PFSK-1 (cell line): Measurements from ENCODE around the gene CAMSAP3.

Source experiments
- FOXP2 ChIP-seq: optimal IDR thresholded peaks from 2 replicates; pipeline ENCODE3; 2011; ENCODE audit warnings: borderline replicate concordance, control low read depth, inconsistent platforms; ENCODE audit not compliant: insufficient read depth; ENCODE audit errors: extremely low read length, extremely low read depth
- POLR2AphosphoS5 ChIP-seq: IDR thresholded peaks from 2 replicates; pipeline ENCODE4 v1.6.1; 2012; ENCODE audit warnings: low read depth, mild to moderate bottlenecking, control low read depth, low read length, moderate library complexity
- SIN3A ChIP-seq: IDR thresholded peaks from 2 replicates; pipeline ENCODE4 v1.6.1; 2012; ENCODE audit warnings: mild to moderate bottlenecking, low read length, moderate library complexity, borderline replicate concordance; ENCODE audit not compliant: insufficient read depth
- TAF1 ChIP-seq: IDR thresholded peaks from 2 replicates; pipeline ENCODE4 v1.6.1; 2012; ENCODE audit warnings: low read length, control low read depth, borderline replicate concordance; ENCODE audit not compliant: insufficient read depth
- TF ChIP-seq, protein P1 (sequence below), 2 experiments: IDR thresholded peaks; 2 replicates each; pipeline versions ENCODE4 v1.6.1 to v1.8.0; 2011 to 2012; ENCODE audit warnings: low read depth in 2 of 2, low read length in 2 of 2, control low read depth in 1 of 2, inconsistent platforms in 1 of 2, mild to moderate bottlenecking in 1 of 2, moderate library complexity in 1 of 2; ENCODE audit not compliant: insufficient read depth in 1 of 2

CAMSAP3 gene

DNA sequence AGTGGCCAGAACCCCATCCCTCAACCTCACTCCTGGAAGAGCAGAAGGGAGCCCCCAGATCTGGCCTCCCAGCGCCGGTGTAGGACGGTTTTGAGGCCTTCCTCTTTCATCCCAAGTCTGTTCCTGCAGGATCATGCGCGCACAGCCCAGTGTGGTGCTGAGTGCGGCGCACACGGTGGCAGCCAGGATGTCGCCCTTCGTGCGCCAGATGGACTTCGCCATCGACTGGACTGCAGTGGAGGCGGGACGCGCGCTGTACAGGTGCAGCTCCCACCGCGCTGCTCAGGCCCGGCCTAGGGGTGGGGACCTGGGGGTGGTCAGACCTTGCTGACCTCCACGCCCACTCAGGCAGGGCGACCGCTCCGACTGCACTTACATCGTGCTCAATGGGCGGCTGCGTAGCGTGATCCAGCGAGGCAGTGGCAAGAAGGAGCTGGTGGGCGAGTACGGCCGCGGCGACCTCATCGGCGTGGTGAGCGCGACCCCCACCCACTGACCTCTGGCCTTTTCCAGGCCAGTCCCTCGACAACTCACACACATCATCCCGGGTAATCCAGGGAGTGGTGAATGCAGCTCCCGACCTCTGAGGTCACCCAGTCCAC, 45.4 kb upstream of the CAMSAP3 start:
- TF ChIP-seq SIN3A (no peak), FOXP2 (no peak), POLR2AphosphoS5 (no peak), TAF1 (no peak)
- TF ChIP-seq, protein P1, sequence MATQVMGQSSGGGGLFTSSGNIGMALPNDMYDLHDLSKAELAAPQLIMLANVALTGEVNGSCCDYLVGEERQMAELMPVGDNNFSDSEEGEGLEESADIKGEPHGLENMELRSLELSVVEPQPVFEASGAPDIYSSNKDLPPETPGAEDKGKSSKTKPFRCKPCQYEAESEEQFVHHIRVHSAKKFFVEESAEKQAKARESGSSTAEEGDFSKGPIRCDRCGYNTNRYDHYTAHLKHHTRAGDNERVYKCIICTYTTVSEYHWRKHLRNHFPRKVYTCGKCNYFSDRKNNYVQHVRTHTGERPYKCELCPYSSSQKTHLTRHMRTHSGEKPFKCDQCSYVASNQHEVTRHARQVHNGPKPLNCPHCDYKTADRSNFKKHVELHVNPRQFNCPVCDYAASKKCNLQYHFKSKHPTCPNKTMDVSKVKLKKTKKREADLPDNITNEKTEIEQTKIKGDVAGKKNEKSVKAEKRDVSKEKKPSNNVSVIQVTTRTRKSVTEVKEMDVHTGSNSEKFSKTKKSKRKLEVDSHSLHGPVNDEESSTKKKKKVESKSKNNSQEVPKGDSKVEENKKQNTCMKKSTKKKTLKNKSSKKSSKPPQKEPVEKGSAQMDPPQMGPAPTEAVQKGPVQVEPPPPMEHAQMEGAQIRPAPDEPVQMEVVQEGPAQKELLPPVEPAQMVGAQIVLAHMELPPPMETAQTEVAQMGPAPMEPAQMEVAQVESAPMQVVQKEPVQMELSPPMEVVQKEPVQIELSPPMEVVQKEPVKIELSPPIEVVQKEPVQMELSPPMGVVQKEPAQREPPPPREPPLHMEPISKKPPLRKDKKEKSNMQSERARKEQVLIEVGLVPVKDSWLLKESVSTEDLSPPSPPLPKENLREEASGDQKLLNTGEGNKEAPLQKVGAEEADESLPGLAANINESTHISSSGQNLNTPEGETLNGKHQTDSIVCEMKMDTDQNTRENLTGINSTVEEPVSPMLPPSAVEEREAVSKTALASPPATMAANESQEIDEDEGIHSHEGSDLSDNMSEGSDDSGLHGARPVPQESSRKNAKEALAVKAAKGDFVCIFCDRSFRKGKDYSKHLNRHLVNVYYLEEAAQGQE (IDR thresholded peaks at IDR 0.05; ENCODE audit: insufficient read depth in 1 of 2, low read depth in 2 of 2, low read length in 2 of 2), result no peak

DNA sequence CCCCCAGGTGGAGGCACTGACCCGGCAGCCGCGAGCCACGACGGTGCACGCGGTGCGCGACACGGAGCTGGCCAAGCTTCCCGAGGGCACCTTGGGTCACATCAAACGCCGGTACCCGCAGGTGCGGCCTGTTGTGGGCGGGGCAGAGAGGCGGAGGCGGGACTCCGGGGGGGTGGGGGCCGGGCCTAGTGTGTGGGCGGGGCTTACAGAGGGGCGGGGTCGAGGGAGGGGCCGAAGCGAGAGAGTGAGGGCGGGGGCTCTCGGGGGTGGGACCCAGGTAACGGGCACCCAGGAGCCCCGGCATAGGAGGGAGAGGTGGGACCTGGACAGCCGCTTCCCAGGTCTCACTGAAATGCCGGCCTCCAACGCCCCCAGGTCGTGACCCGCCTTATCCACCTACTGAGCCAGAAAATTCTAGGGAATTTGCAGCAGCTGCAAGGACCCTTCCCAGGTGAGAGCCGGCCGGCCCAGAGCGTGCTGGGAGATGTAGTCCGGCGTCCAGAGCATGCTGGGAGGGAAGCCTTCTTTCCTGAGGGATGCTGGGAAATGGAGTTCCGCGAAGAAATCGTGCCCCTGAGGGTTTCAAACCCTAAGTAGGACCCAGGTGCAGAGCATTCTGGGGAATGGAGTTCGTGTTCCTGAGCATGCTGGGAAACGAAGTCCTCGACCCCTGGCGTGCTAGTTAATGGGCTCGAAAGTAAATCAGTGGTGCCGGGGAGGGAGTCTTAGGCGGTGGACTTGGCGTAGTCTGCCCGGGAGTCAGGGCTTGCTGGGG, 44.5 kb upstream of the CAMSAP3 start:
- no peak for TF ChIP-seq TAF1
- no peak for TF ChIP-seq POLR2AphosphoS5

DNA sequence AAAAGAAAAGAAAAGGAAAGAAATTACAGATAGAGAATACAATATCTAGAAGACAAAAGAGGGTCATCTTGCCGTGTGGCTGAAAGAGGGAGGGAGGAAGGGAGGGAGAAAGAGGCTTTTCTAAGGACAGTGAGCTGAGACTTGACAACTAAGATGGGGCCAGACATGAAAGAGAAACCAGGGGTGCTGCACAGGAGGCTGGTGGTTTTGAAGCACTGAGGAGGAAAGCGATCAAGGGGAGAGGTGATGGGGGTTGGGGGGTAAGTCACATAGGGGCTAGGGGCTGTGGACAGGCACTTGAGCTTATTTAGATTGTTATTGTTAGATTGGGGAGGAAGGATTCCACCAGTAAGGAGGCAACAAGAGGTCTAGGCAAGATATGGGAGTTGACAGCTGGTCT, 42.9 kb upstream of the CAMSAP3 start:
- no peak for TF ChIP-seq SIN3A
- no peak for TF ChIP-seq POLR2AphosphoS5
- TF ChIP-seq FOXP2, result no peak
- no peak for TF ChIP-seq TAF1
- TF ChIP-seq, protein P1 (IDR thresholded peaks at IDR 0.05; ENCODE audit: insufficient read depth in 1 of 2, low read depth in 2 of 2, low read length in 2 of 2), result no peak

DNA sequence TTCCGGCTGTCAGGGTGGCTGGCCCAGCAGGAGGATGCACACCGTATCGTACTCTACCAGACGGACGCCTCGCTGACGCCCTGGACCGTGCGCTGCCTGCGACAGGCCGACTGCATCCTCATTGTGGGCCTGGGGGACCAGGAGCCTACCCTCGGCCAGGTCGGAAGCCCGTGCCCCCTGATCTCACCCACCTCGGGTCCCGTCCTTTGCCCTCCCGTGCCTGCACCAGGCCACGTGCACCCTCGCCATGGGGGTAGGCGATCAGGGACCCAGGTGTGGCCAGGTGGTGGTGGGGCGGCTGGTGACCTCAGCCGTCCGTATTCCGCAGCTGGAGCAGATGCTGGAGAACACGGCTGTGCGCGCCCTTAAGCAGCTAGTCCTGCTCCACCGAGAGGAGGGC, 41.1 kb upstream of the CAMSAP3 start:
- TF ChIP-seq SIN3A (no peak), FOXP2 (no peak), POLR2AphosphoS5 (no peak), TAF1 (no peak)
- TF ChIP-seq, protein P1 (IDR thresholded peaks at IDR 0.05; ENCODE audit: insufficient read depth in 1 of 2, low read depth in 2 of 2, low read length in 2 of 2), result no peak

DNA sequence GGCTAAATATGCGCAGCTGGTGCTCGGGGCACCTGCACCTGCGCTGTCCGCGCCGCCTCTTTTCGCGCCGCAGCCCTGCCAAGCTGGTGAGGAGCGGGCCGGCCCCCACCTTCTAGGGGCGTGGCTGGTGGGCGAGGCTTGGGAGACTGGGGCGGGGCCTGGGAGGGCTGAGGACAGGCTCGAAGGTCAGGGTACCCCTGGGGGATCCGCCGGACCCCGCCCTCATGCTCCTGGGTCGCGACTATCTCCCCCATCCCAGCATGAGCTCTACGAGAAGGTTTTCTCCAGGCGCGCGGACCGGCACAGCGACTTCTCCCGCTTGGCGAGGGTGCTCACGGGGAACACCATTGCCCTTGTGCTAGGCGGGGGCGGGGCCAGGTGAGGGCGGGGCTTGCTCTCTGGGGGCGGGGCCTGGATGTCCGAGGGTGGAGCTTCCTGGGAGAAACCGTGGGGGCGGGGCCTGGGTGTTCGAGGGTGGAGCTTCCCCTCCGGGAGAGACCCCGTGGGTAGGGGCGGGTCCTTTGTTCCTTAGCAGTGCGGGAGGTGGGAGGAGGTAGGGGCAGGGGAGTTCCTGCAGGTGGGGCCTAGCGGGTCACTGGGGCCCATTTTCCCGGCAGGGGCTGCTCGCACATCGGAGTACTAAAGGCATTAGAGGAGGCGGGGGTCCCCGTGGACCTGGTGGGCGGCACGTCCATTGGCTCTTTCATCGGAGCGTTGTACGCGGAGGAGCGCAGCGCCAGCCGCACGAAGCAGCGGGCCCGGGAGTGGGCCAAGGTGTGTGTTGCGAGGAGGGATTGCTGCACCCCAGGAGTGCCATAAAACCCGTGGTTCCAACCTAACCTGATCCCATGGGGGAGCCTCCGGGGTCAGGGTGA, 40.4 kb upstream of the CAMSAP3 start:
- TF ChIP-seq TAF1 (no peak), POLR2AphosphoS5 (no peak), FOXP2 (no peak), SIN3A (no peak)
- TF ChIP-seq, protein P1 (IDR thresholded peaks at IDR 0.05; ENCODE audit: insufficient read depth in 1 of 2, low read depth in 2 of 2, low read length in 2 of 2), result no peak
